ENCODE data around the gene ELP5.

Gene ELP5

DNA sequence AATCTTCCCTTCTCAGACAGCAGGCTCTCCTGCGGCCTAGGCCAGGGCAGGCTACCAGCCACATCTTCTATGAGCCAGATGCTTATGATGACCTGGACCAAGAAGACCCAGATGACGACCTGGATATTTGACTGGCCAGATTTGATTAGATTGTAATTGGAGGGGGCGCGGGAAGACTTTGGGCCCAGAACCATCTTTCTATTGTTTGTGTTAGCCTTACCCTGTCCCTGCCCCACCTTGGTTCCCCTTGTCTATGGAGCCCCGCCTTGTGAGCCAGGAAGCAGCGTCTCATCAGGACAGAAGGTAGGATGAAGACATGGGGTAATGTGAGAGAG, 7.5 kb downstream of the ELP5 start:
- no peak overlapping the region for H3K4me2 ChIP-seq (ENCODE audit: low read depth, low read length, poor library complexity, severe bottlenecking)
- peaks cover 6% of the 10 kb centered on the region; the same call in 1 of the 2 replicates for H3K79me2 ChIP-seq (ENCODE audit: insufficient read depth, low read length)
- H3K9ac ChIP-seq (ENCODE audit: low read depth, low read length, poor library complexity, severe bottlenecking), result no peak overlapping the region
- TF ChIP-seq, protein P1, sequence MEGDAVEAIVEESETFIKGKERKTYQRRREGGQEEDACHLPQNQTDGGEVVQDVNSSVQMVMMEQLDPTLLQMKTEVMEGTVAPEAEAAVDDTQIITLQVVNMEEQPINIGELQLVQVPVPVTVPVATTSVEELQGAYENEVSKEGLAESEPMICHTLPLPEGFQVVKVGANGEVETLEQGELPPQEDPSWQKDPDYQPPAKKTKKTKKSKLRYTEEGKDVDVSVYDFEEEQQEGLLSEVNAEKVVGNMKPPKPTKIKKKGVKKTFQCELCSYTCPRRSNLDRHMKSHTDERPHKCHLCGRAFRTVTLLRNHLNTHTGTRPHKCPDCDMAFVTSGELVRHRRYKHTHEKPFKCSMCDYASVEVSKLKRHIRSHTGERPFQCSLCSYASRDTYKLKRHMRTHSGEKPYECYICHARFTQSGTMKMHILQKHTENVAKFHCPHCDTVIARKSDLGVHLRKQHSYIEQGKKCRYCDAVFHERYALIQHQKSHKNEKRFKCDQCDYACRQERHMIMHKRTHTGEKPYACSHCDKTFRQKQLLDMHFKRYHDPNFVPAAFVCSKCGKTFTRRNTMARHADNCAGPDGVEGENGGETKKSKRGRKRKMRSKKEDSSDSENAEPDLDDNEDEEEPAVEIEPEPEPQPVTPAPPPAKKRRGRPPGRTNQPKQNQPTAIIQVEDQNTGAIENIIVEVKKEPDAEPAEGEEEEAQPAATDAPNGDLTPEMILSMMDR (conservative IDR thresholded peaks at IDR 0.05; ENCODE audit: low read length), result no peak
- TF ChIP-seq EZH2phosphoT487 (IDR thresholded peaks at IDR 0.05; ENCODE audit: borderline replicate concordance), result no peak
- H3F3A ChIP-seq (ENCODE audit: low read depth), result no peaks in the 10 kb centered on the region
- no peaks in the 10 kb centered on the region for H4K20me1 ChIP-seq (ENCODE audit: insufficient read depth, low read length, poor library complexity, severe bottlenecking)
- H3K4me1 ChIP-seq (ENCODE audit: insufficient read depth, low read length, poor library complexity, severe bottlenecking), result no peaks in the 10 kb centered on the region
- peaks cover 27% of the 10 kb centered on the region; the same call in 1 of the 2 replicates for H3K36me3 ChIP-seq (ENCODE audit: insufficient read depth, low read length)
- no peak overlapping the region for H3K4me3 ChIP-seq (ENCODE audit: low read length, poor library complexity, severe bottlenecking)
- H3K9me3 ChIP-seq (ENCODE audit: insufficient read depth, low read depth, low read length), result no peaks in the 10 kb centered on the region
- no peaks in the 10 kb centered on the region for H3K27me3 ChIP-seq (ENCODE audit: insufficient read depth, low read length, poor library complexity, severe bottlenecking)
- no peak overlapping the region for H2AFZ ChIP-seq (ENCODE audit: low read length)
- H3K9me2 ChIP-seq (replicated peaks; ENCODE audit: low read depth, low read length), result no peaks in the 10 kb centered on the region

DNA sequence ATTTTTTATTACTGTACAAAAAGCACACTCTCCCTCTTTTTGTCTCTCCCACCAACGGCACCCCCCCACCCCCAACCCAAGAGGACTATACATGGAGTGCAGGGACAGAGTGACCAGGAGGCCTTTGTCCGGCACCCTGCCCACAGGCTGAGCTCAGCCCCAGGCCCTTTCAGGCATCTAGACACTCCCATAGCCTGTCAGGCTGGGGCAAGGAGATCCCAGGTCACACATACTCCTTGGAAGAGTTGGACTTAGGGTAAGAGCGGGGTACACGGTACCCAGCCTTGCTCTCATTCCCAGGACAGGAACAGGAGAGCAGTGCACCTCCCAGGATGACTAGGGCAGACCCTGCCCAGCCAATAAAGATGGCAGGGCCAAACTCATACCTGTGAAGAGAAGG, 8.1 kb downstream of the ELP5 start:
- peaks cover 22% of the 10 kb centered on the region; the same call in 1 of the 2 replicates for H3K36me3 ChIP-seq (ENCODE audit: insufficient read depth, low read length)
- H3K4me3 ChIP-seq (ENCODE audit: low read length, poor library complexity, severe bottlenecking), result no peak overlapping the region
- H3K4me2 ChIP-seq (ENCODE audit: low read depth, low read length, poor library complexity, severe bottlenecking), result no peak overlapping the region
- no peak overlapping the region for H3K9ac ChIP-seq (ENCODE audit: low read depth, low read length, poor library complexity, severe bottlenecking)
- H3K27me3 ChIP-seq (ENCODE audit: insufficient read depth, low read length, poor library complexity, severe bottlenecking), result no peaks in the 10 kb centered on the region
- H3K4me1 ChIP-seq (ENCODE audit: insufficient read depth, low read length, poor library complexity, severe bottlenecking), result no peaks in the 10 kb centered on the region
- H3K79me2 ChIP-seq (ENCODE audit: insufficient read depth, low read length), result no peaks in the 10 kb centered on the region
- no peaks in the 10 kb centered on the region for H3K9me2 ChIP-seq (replicated peaks; ENCODE audit: low read depth, low read length)
- H2AFZ ChIP-seq (ENCODE audit: low read length), result no peak overlapping the region
- H3K9me3 ChIP-seq (ENCODE audit: insufficient read depth, low read depth, low read length), result no peaks in the 10 kb centered on the region
- no peaks in the 10 kb centered on the region for H4K20me1 ChIP-seq (ENCODE audit: insufficient read depth, low read length, poor library complexity, severe bottlenecking)
- TF ChIP-seq EZH2phosphoT487 (IDR thresholded peaks at IDR 0.05; ENCODE audit: borderline replicate concordance), result no peak
- H3F3A ChIP-seq (ENCODE audit: low read depth), result no peaks in the 10 kb centered on the region

DNA sequence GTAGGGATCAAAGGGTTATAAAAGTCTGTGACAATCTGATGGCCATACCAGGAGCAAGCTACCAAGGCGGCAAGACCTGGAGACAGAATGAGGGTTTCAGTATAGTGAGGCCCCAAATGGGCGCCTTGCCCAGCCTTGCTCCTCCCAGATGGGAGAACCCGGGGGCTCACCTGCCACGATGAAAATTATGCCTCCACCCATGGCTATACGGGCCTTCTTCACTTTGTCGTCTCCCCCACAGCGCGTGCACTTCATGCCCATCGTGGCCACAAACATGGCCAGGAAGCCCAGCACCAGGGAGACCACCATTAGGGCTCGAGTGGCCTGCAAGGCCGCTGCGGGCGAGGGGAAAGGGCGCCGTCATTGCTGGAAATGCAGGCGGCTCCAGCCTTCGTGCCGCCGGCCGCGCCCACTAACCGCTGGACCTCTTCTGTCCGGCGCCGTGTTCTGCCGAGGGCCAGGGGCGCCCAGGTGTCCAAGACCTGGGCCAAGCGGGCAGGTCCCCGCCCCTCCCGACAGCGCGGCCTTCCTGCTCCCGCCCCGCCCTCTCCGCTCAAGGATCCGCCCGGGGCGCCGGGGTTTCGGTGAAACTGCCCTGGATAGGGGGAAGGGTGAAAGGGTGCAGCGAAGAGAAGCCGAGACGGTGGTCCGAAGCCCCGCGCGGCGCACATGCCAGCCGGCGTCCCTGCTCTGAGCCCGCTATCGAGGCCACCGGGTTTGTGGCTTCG, 8.8 kb downstream of the ELP5 start:
- Histone ChIP-seq H3F3A (ENCODE audit: low read depth) (no peaks in the 10 kb centered on the region), H3K4me3 (ENCODE audit: low read length, poor library complexity, severe bottlenecking) (no peak overlapping the region), H3K9ac (ENCODE audit: low read depth, low read length, poor library complexity, severe bottlenecking) (no peak overlapping the region), H3K27me3 (ENCODE audit: insufficient read depth, low read length, poor library complexity, severe bottlenecking) (no peaks in the 10 kb centered on the region), H3K79me2 (ENCODE audit: insufficient read depth, low read length) (no peaks in the 10 kb centered on the region), H2AFZ (ENCODE audit: low read length) (no peak overlapping the region), H3K36me3 (ENCODE audit: insufficient read depth, low read length) (peaks cover 22% of the 10 kb centered on the region; the same call in 1 of the 2 replicates), H3K9me3 (ENCODE audit: insufficient read depth, low read depth, low read length) (no peaks in the 10 kb centered on the region), H3K4me2 (ENCODE audit: low read depth, low read length, poor library complexity, severe bottlenecking) (no peak overlapping the region), H3K4me1 (ENCODE audit: insufficient read depth, low read length, poor library complexity, severe bottlenecking) (no peaks in the 10 kb centered on the region), H3K9me2 (replicated peaks; ENCODE audit: low read depth, low read length) (no peaks in the 10 kb centered on the region), H4K20me1 (ENCODE audit: insufficient read depth, low read length, poor library complexity, severe bottlenecking) (no peaks in the 10 kb centered on the region)
- TF ChIP-seq, protein P1 (conservative IDR thresholded peaks at IDR 0.05; ENCODE audit: low read length), result no peak
- no peak for TF ChIP-seq EZH2phosphoT487 (IDR thresholded peaks at IDR 0.05; ENCODE audit: borderline replicate concordance)

All from Loucy (cell line).